Hair follicular keratinocyte (primary cell): Measurements from ENCODE around the gene CFAP119. TPM values are rescaled to one million over a fixed set of nuclear protein-coding genes. Genes with fewer than 3 reads are reported as not detected.

Experiments used
- total RNA-seq: library from RNA; depleted of rRNA; stranded (reverse); fragments of >200 nt; gene quantifications from 2 replicates; pipeline ENCODE4 v1.2.3, GENCODE V29; 2015

Gene CFAP119
- 1.3 and 7.1 TPM in 2 replicates for total RNA-seq

DNA sequence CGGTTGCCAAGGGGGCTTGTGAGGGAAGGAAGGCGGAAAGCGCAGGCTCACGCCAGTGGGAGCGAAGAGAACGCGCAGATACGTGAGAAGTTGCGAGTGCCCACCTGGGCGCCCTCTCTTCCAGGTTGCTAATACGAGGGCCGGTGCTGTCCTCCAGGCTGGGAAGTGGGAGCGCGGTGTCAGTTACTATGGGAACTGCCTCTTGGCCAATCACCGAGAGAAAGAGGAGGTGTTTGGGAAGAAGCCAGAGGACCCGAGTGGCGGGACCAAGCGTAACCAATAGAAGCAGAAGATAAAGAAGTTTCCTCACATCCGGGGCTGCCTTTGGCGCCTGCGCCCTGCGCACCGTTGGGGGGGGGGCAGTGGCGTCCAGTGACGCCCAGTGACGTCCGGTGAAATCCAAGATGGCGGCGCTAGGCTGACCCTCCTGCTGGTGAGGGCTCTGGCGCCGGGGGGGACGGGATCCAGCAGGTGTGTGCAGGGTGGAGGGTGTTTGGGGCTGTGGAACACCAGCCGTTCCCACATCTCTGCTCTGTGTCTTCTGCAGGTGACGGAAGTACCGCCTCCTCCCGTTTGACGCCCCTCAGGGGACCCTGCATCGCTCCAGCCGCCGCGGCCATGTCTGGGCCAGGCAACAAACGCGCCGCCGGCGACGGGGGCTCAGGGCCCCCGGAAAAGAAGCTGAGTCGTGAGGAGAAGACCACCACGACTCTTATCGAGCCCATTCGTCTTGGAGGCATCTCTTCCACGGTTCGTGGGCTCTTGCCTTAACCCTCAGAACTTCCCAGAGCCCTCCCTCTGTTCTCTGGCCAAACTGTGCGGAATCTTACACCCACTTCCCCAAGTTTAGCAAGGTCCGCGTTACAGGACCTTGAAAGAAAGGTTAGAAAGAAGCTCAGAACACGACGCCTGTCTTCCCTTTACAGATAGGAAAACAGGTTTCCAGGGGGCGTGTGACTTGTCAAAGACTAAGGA, at the start of gene CFAP119, which contains the start of gene RNF40:
TSS of gene CFAP119 (minus strand) at position 135 of the 975 bp plus-strand sequence. CDS start 314 bp downstream, outside the sequence.
TSS of gene RNF40 (plus strand) at position 395 of the 975 bp plus-strand sequence. CDS start at position 619, 224 bp downstream.

DNA sequence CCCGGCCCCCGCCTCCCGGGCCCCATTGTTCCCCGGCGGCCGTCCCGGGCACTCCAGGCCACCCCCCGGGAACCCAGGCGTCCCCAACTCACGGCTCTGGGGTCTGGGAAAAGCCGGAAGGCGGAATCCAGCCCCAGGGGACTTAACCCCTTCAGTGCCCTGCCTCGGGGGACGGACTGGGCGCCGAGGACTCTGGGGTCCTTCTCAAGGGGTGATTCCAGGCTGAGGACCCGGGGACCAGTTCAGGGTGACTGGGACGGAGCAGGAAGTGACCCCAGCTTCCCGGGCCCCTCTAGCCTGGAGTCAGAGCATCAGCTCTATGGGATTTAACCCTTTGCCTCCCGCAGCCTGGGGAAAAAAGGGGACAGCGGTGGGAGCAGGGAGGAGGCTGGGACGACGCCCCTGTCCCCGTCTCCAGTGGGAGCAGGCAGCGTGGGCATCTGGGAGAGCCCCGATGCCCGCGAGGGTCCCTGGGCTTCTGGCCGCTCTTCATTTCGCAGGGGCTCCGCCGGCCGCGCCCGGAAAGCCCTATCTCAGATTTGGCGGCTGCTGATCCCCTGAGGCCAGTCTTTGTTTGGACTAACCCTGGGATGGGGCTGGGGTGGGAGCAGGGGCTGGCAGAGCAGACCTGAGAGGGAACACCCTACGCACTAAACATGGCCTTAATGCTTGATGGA, 25.2 kb upstream of the CFAP119 start, which contains the start of gene ZNF629:
TSS of gene ZNF629 (minus strand) at position 270 of the 677 bp plus-strand sequence. CDS start 2,723 bp downstream, outside the sequence.

DNA sequence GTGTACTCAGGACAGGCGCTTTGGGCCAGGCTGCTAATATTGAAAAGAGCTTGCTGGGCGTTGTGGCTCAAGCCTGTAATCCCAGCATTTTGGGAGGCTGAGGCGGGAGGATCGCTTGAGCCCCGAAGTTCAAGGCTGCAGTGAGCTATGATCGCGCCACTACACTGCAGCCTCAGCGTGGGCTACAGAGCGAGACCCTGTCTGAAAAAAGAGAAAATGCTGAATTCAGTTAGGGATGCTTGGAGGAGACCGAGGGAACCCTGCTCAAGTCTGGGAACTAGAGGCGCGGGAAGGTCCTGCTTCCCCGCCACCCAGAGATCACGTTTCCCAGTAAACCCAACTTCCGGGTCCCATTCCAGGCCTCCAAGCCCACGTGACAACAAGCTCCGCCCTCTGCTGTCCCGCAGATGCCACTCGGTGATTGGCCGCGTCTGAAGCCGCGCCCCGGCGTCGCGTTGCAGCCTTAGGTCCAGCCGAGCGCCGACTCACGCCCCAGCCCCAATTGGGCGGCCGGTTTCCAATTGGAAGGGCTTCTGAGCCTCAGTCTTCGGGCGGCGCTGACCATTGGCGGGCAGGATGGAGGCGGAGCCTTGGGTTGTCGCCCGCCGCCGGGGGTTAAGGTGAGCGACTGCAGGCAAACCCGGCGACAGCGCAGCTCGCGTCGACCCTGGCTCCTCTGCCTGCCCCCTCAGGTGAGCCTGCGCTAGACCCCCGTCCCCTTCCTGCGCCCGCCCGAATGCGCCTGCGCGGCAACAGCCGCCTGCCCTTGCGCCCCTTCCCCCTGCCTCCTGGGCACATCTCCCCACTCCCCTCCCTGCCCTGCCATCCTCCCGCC, 13.8 kb downstream of the CFAP119 start, which contains the start of gene PHKG2:
TSS of gene PHKG2 (plus strand) at position 627 of the 835 bp plus-strand sequence. CDS start 396 bp downstream, outside the sequence.

Other genes starting within 250 kb of the CFAP119 start
- gene ZNF768, start 235.5 kb downstream of the CFAP119 start, total RNA-seq: 34.9 and 44.1 TPM in 2 replicates
- gene ZNF747, start 227.2 kb downstream of the CFAP119 start, total RNA-seq: 5.7 and 7.0 TPM in 2 replicates
- gene ZNF764, start 203.7 kb downstream of the CFAP119 start, total RNA-seq: 2.7 and 4.8 TPM in 2 replicates
- 7.9 and 9.8 TPM in 2 replicates for gene ZNF688, start 190.3 kb downstream of the CFAP119 start, total RNA-seq
- gene ZNF785, start 176.4 kb downstream of the CFAP119 start, total RNA-seq: 1.7 and 2.3 TPM in 2 replicates
- gene ZNF689, start 151.7 kb downstream of the CFAP119 start, total RNA-seq: 4.9 and 5.8 TPM in 2 replicates
- 15.0 and 18.1 TPM in 2 replicates for gene PRR14, start 111.1 kb downstream of the CFAP119 start, total RNA-seq
- 16.9 and 21.7 TPM in 2 replicates for gene FBRS, start 103.6 kb downstream of the CFAP119 start, total RNA-seq
- 3.2 and 6.5 TPM in 2 replicates for gene SRCAP, start 62.9 kb downstream of the CFAP119 start, total RNA-seq
- 14.2 and 27.1 TPM in 2 replicates for gene PHKG2, start 13.6 kb downstream of the CFAP119 start, total RNA-seq
- gene RNF40, start 260 bp upstream of the CFAP119 start, total RNA-seq: 42.6 and 67.0 TPM in 2 replicates
- 9.9 and 11.0 TPM in 2 replicates for gene ZNF629, start 25.1 kb upstream of the CFAP119 start, total RNA-seq
- 57.1 and 73.8 TPM in 2 replicates for gene BCL7C, start 132.0 kb upstream of the CFAP119 start, total RNA-seq
- 0.57 and 4.2 TPM in 2 replicates for gene CTF1, start 134.6 kb upstream of the CFAP119 start, total RNA-seq
- 29.6 and 33.9 TPM in 2 replicates for gene FBXL19, start 161.5 kb upstream of the CFAP119 start, total RNA-seq
- 13.6 and 34.4 TPM in 2 replicates for gene ORAI3, start 187.0 kb upstream of the CFAP119 start, total RNA-seq
- gene SETD1A, start 195.7 kb upstream of the CFAP119 start, total RNA-seq: 2.6 and 3.5 TPM in 2 replicates
- gene HSD3B7, start 223.1 kb upstream of the CFAP119 start, total RNA-seq: 7.9 and 10.3 TPM in 2 replicates
- gene STX1B, start 248.6 kb upstream of the CFAP119 start, total RNA-seq: 0.08 and 0.34 TPM in 2 replicates